GM12878 (cell line): Measurements from ENCODE around the gene SSPN. TPM values are rescaled to one million over a fixed set of nuclear protein-coding genes. Genes with fewer than 3 reads are reported as not detected.

Experiments used
- ATAC-seq: fragments of 200-7000 bp; cut with Tn5 transposase; 3 replicates; pipeline ENCODE4 v1.9.1; 2020; ENCODE audit warnings: mild to moderate bottlenecking, moderate library complexity
- BruUV-seq: library from RNA; stranded (reverse); fragments of 400-500 nt; replicated peaks from 2 replicates; lab custom pipeline; 2021; lab: Mats Ljungman, UMichigan
- CTCF ChIA-PET: fragments of 300-600 bp; sonication (Branson Sonifier 250); formaldehyde crosslinking; extraction: SDS; loops from one replicate; lab custom pipeline; 2021; ENCODE audit warnings: inconsistent platforms; lab: Yijun Ruan, JAX
- POLR2A ChIA-PET: fragments of 350-600 bp; formaldehyde crosslinking; extraction: SDS; loops from one replicate; lab custom pipeline; 2021; ENCODE audit warnings: inconsistent platforms; lab: Charles Lee
- RAD21 ChIA-PET: fragments of 300-600 bp; sonication (Branson Sonifier 250); formaldehyde crosslinking; loops from one replicate; lab custom pipeline; 2023; ENCODE audit warnings: antibody characterized with exemption; ENCODE audit not compliant: unreplicated experiment; lab: Charles Lee
- SMC1A ChIA-PET: fragments of 300-600 bp; sonication (Branson Sonifier 250); formaldehyde crosslinking; loops from one replicate; lab custom pipeline; 2023; ENCODE audit not compliant: unreplicated experiment, uncharacterized antibody; lab: Charles Lee
- DNase-seq: peaks from one replicate; pipeline ENCODE4 v3.0.0-alpha.2; 2011; ENCODE audit warnings: low read depth, low spot score
- FAIRE-seq: peaks from 3 replicates; lab custom pipeline; 2011; peaks lifted over from hg19 to GRCh38; lab: Jason Lieb, UNC
- H2AFZ ChIP-seq: 2 replicates; pipeline ENCODE4 v1.6.0; 2011; ENCODE audit warnings: low read depth, low read length, control low read depth; ENCODE audit not compliant: control insufficient read depth
- H3K27ac ChIP-seq: 2 replicates; pipeline ENCODE4 v1.5.1; 2011; ENCODE audit warnings: control low read depth; ENCODE audit not compliant: control insufficient read depth, insufficient read depth
- H3K27me3 ChIP-seq, 2 experiments: replicated peaks in 1 of 2; 2 replicates each; pipeline versions ENCODE4 v1.6.0 to v1.6.1; 2011; ENCODE audit warnings: low read length in 1 of 2; ENCODE audit not compliant: control insufficient read depth in 2 of 2, insufficient read depth in 2 of 2
- H3K36me3 ChIP-seq, 2 experiments: 2 replicates each; pipeline ENCODE4 v1.5.1; 2011; ENCODE audit warnings: low read length in 1 of 2; ENCODE audit not compliant: control insufficient read depth in 2 of 2, insufficient read depth in 2 of 2
- H3K4me1 ChIP-seq: 2 replicates; pipeline ENCODE4 v1.6.1; 2011; ENCODE audit warnings: mild to moderate bottlenecking, low read length, moderate library complexity, mixed read lengths; ENCODE audit not compliant: control insufficient read depth, insufficient read depth
- H3K4me2 ChIP-seq: 2 replicates; pipeline ENCODE4 v1.6.0; 2011; ENCODE audit warnings: control low read depth; ENCODE audit not compliant: control insufficient read depth, insufficient read depth
- H3K4me3 ChIP-seq: fragments of 200-600 bp; sonication (generic); 2 replicates; pipeline ENCODE4 v1.5.1; 2016
- H3K79me2 ChIP-seq: 2 replicates; pipeline ENCODE4 v1.6.0; 2011; ENCODE audit warnings: low read length; ENCODE audit not compliant: control insufficient read depth, insufficient read depth
- H3K9ac ChIP-seq: 2 replicates; pipeline ENCODE4 v1.8.0; 2011; ENCODE audit warnings: low read length, control low read depth, mixed read lengths; ENCODE audit not compliant: control insufficient read depth, insufficient read depth
- H3K9me3 ChIP-seq: replicated peaks from 3 replicates; pipeline ENCODE4 v1.5.1; 2011; ENCODE audit warnings: mild to moderate bottlenecking, low read length; ENCODE audit not compliant: control insufficient read depth, insufficient read depth
- H4K20me1 ChIP-seq: 2 replicates; pipeline ENCODE4 v1.6.0; 2011; ENCODE audit not compliant: control insufficient read depth, insufficient read depth
- ASH2L ChIP-seq: fragments of 300-600, 200-600 bp; sonication (generic); IDR thresholded peaks from 2 replicates; pipeline ENCODE4 v1.6.1; 2017; ENCODE audit warnings: low read depth, mild to moderate bottlenecking, borderline replicate concordance
- CHD4 ChIP-seq: fragments of 200-600 bp; sonication (generic); IDR thresholded peaks from 2 replicates; pipeline ENCODE4 v1.6.1; 2016; ENCODE audit warnings: mild to moderate bottlenecking
- FOS ChIP-seq: IDR thresholded peaks from 3 replicates; pipeline ENCODE4 v1.6.1; 2011; ENCODE audit warnings: borderline replicate concordance; ENCODE audit not compliant: insufficient read length; ENCODE audit errors: extremely low read depth
- IKZF2 ChIP-seq, 2 experiments: fragments of 450-650 bp; IDR thresholded peaks; 2 replicates each; pipeline ENCODE4 v1.6.1; 2017; ENCODE audit warnings: mild to moderate bottlenecking in 2 of 2, moderate library complexity in 2 of 2
- MYC ChIP-seq: IDR thresholded peaks from 2 replicates; pipeline ENCODE4 v1.6.1; 2011; ENCODE audit warnings: mild to moderate bottlenecking, low read length, moderate library complexity, inconsistent platforms; ENCODE audit not compliant: insufficient read depth, insufficient replicate concordance, insufficient read length, severe bottlenecking
- NFIC ChIP-seq: IDR thresholded peaks from 2 replicates; pipeline ENCODE4 v1.6.1; 2012; ENCODE audit warnings: low read depth, mild to moderate bottlenecking, inconsistent platforms, low read length, moderate library complexity
- POU2F2 ChIP-seq: IDR thresholded peaks from 3 replicates; pipeline ENCODE4 v1.6.1; 2011; ENCODE audit warnings: low read depth, mild to moderate bottlenecking, low read length, borderline replicate concordance
- RAD21 ChIP-seq: IDR thresholded peaks from 2 replicates; pipeline ENCODE4 v1.6.1; 2011; ENCODE audit warnings: mild to moderate bottlenecking, low read depth, low read length, moderate library complexity; ENCODE audit not compliant: insufficient read depth
- SMAD1 ChIP-seq: fragments of 450-650 bp; IDR thresholded peaks from 2 replicates; pipeline ENCODE4 v1.6.1; 2018; ENCODE audit warnings: mild to moderate bottlenecking, low read depth; ENCODE audit not compliant: partially characterized antibody
- SREBF2 ChIP-seq: IDR thresholded peaks from 2 replicates; pipeline ENCODE4 v1.6.1; 2012; ENCODE audit warnings: mild to moderate bottlenecking, low read length
- ZSCAN29 ChIP-seq: fragments of 450-650 bp; IDR thresholded peaks from 2 replicates; pipeline ENCODE4 v1.6.1; 2017; ENCODE audit warnings: mild to moderate bottlenecking, moderate library complexity
- WGBS: methylation state at CpG from one replicate; pipeline ENCODE4 v1.1.6; 2016; ENCODE audit warnings: low lambda C conversion rate; ENCODE audit not compliant: insufficient replicate concordance, insufficient coverage; ENCODE audit errors: missing lambda C conversion rate; 5-methylcytosine and 5-hydroxymethylcytosine counted together
- in situ Hi-C: fragments of 300-500 bp; cut with MboI; formaldehyde crosslinking; loops from 9 replicates; pipeline ENCODE4 v1.14.3; 2018; ENCODE audit warnings: mixed read lengths
- intact Hi-C: fragments of 100-400 bp; cut with micrococcal nuclease; formaldehyde crosslinking; loops from one replicate; pipeline ENCODE4 v1.14.2; 2022; ENCODE audit not compliant: unreplicated experiment
- polyA plus RNA-seq, 11 experiments: library from polyadenylated mRNA; depleted of rRNA in 4 of 11; unstranded in 6 of 11; stranded (reverse) in 5 of 11; fragments of >200 nt; fragmentation: Nextera tagmentation in 4 of 11; fragmentation: Illumina TruSeq in 1 of 11; extraction: Ambion mirVana in 4 of 11; extraction: Trizol in 1 of 11; gene quantifications; 1 replicate in 1 of 11; 2 replicates in 10 of 11; pipeline versions ENCODE4 v1.2.1 to v1.2.3, GENCODE V29; 2011 to 2016; ENCODE audit warnings: inconsistent platforms in 2 of 11, missing spikeins in 2 of 11, low read depth in 1 of 11
- total RNA-seq, 4 experiments: library from RNA; depleted of rRNA in 3 of 4; stranded (reverse); fragments of >200 nt in 3 of 4; fragmentation: Illumina TruSeq in 1 of 4; extraction: Trizol in 1 of 4; gene quantifications; 2 replicates each; pipeline versions ENCODE4 v1.2.1 to v1.2.3, GENCODE V29; 2013 to 2021
- TF ChIP-seq, protein P1 (sequence below): fragments of 450-650 bp; IDR thresholded peaks from 2 replicates; pipeline ENCODE4 v1.6.1; 2017; ENCODE audit warnings: antibody characterized with exemption, mild to moderate bottlenecking, moderate library complexity
- TF ChIP-seq, protein P2 (sequence below): fragments of 450-650 bp; IDR thresholded peaks from 2 replicates; pipeline ENCODE4 v1.6.1; 2016; ENCODE audit warnings: mild to moderate bottlenecking
- TF ChIP-seq, protein P3 (sequence below): fragments of 450-650 bp; IDR thresholded peaks from 2 replicates; pipeline ENCODE4 v1.6.1; 2017; ENCODE audit warnings: mild to moderate bottlenecking, low read depth, inconsistent platforms; ENCODE audit not compliant: poor library complexity, severe bottlenecking

SSPN gene
- total and polyA plus RNA-seq, 10 of the 15 experiments (the other 5 are each of a cell fraction or from before 2014, with no cell fraction given), result 0.04 to 0.41 (median 0.28) TPM; not detected in 5

DNA sequence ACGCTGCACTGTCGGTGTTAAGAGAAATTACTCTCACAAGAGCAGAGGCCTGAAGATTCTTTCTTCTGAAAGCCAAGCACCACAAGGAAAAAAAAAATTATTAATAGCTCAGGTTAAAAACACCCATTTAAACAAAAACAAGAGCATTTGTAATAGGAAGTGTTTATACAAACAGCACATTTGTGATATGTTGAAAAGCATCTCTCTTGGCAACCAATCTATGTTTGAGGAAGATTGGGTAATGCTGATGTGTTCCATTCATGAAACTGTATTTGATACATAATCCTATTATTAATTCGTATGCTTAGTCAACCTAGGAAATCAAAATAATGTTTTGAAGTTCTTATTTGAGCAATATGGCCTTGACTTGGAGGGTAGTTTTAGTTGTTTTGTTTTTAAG, 36.5 kb downstream of the SSPN start:
- intact Hi-C loops, result no loop called here
- Histone ChIP-seq H3K27ac (no peak overlapping the region), H3K9ac (no peak overlapping the region), H3K79me2 (no peaks in the 10 kb centered on the region), H3K9me3 (no peaks in the 10 kb centered on the region), H3K36me3 (no peaks in the 10 kb centered on the region), H2AFZ (no peak overlapping the region), H3K4me1 (no peaks in the 10 kb centered on the region), H4K20me1 (no peaks in the 10 kb centered on the region), H3K4me2 (no peak overlapping the region), H3K4me3 (no peak overlapping the region), H3K27me3 (peaks cover 0 to 2% of the 10 kb centered on the region in 2 experiments; a peak in 1 of 4 replicates)
- FAIRE-seq, result no peak
- ATAC-seq, result no peak
- 69% methylated on average over 3 of the region's 3 CpGs for WGBS
- DNase-seq, result no peak
- SMC1A ChIA-PET, result interaction anchor here (1.0 to 1.9 kb wide), 7 partner anchors 8 to 75 kb away, joined by 3 to 7 read pairs (median 4); no protein-coding TSS in a partner anchor
- no TSS peak for BruUV-seq
- POLR2A ChIA-PET, result interaction anchor here (0.7 to 1.0 kb wide), 2 partner anchors 18 to 66 kb away, joined by 3 read pairs; no protein-coding TSS in a partner anchor
- CTCF ChIA-PET, result interaction anchor here (1.1 kb wide), 2 partner anchors 21 to 106 kb away, joined by 3 to 4 read pairs; no protein-coding TSS in a partner anchor
- RAD21 ChIA-PET, result interaction anchor here (0.7 to 1.3 kb wide), 2 partner anchors 10 to 32 kb away, joined by 3 to 4 read pairs; no protein-coding TSS in a partner anchor
- no peak for TF ChIP-seq RAD21
- TF ChIP-seq, protein P1, sequence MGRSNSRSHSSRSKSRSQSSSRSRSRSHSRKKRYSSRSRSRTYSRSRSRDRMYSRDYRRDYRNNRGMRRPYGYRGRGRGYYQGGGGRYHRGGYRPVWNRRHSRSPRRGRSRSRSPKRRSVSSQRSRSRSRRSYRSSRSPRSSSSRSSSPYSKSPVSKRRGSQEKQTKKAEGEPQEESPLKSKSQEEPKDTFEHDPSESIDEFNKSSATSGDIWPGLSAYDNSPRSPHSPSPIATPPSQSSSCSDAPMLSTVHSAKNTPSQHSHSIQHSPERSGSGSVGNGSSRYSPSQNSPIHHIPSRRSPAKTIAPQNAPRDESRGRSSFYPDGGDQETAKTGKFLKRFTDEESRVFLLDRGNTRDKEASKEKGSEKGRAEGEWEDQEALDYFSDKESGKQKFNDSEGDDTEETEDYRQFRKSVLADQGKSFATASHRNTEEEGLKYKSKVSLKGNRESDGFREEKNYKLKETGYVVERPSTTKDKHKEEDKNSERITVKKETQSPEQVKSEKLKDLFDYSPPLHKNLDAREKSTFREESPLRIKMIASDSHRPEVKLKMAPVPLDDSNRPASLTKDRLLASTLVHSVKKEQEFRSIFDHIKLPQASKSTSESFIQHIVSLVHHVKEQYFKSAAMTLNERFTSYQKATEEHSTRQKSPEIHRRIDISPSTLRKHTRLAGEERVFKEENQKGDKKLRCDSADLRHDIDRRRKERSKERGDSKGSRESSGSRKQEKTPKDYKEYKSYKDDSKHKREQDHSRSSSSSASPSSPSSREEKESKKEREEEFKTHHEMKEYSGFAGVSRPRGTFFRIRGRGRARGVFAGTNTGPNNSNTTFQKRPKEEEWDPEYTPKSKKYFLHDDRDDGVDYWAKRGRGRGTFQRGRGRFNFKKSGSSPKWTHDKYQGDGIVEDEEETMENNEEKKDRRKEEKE, result no peak
- no peak for TF ChIP-seq IKZF2 (IDR thresholded peaks at IDR 0.05)
- no peak for TF ChIP-seq SMAD1
- no peak for TF ChIP-seq MYC
- no peak for TF ChIP-seq NFIC
- TF ChIP-seq ZSCAN29, result no peak
- TF ChIP-seq, protein P2, sequence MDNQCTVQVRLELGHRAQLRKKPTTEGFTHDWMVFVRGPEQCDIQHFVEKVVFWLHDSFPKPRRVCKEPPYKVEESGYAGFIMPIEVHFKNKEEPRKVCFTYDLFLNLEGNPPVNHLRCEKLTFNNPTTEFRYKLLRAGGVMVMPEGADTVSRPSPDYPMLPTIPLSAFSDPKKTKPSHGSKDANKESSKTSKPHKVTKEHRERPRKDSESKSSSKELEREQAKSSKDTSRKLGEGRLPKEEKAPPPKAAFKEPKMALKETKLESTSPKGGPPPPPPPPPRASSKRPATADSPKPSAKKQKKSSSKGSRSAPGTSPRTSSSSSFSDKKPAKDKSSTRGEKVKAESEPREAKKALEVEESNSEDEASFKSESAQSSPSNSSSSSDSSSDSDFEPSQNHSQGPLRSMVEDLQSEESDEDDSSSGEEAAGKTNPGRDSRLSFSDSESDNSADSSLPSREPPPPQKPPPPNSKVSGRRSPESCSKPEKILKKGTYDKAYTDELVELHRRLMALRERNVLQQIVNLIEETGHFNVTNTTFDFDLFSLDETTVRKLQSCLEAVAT, result no peak
- TF ChIP-seq, protein P3, sequence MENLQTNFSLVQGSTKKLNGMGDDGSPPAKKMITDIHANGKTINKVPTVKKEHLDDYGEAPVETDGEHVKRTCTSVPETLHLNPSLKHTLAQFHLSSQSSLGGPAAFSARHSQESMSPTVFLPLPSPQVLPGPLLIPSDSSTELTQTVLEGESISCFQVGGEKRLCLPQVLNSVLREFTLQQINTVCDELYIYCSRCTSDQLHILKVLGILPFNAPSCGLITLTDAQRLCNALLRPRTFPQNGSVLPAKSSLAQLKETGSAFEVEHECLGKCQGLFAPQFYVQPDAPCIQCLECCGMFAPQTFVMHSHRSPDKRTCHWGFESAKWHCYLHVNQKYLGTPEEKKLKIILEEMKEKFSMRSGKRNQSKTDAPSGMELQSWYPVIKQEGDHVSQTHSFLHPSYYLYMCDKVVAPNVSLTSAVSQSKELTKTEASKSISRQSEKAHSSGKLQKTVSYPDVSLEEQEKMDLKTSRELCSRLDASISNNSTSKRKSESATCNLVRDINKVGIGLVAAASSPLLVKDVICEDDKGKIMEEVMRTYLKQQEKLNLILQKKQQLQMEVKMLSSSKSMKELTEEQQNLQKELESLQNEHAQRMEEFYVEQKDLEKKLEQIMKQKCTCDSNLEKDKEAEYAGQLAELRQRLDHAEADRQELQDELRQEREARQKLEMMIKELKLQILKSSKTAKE, result no peak
- TF ChIP-seq CHD4, result no peak
- no peak for TF ChIP-seq ASH2L
- no peak for TF ChIP-seq FOS
- no peak for TF ChIP-seq POU2F2
- TF ChIP-seq SREBF2, result no peak
- in situ Hi-C loops, result no loop called here
